H1 (cell line): ENCODE results near the gene PEX14. TPM values are rescaled to one million over a fixed set of nuclear protein-coding genes. Genes with fewer than 3 reads are reported as not detected.

Source experiments
- CTCF ChIA-PET: fragments of 300-600 bp; sonication (Branson Sonifier 250); formaldehyde crosslinking; loops from one replicate; lab custom pipeline; 2021; ENCODE audit not compliant: partially characterized antibody; lab: Charles Lee
- POLR2A ChIA-PET: fragments of 300-600 bp; sonication (Branson Sonifier 250); formaldehyde crosslinking; loops from one replicate; lab custom pipeline; 2021; ENCODE audit warnings: inconsistent platforms; ENCODE audit not compliant: partially characterized antibody; lab: Charles Lee
- DNase-seq, 2 experiments: peaks; one replicate each; pipeline versions ENCODE4 v3.0.0 to v3.0.0-alpha.2; 2010 to 2022; ENCODE audit warnings: low spot score in 2 of 2, low read depth in 1 of 2, mixed read lengths in 1 of 2
- FAIRE-seq: peaks from 2 replicates; lab custom pipeline; 2011; peaks lifted over from hg19 to GRCh38; lab: Jason Lieb, UNC
- H2AFZ ChIP-seq: 2 replicates; pipeline ENCODE4 v1.8.1; 2012; ENCODE audit warnings: low read length, inconsistent platforms
- H2AK5ac ChIP-seq: 2 replicates; pipeline ENCODE4 v1.6.1; 2013; ENCODE audit warnings: low read depth, low read length
- H2BK120ac ChIP-seq: replicated peaks from 2 replicates; pipeline ENCODE3; 2013; ENCODE audit warnings: low read depth, low read length, inconsistent platforms
- H2BK12ac ChIP-seq: 2 replicates; pipeline ENCODE4 v1.6.1; 2013; ENCODE audit warnings: low read depth, low read length
- H2BK15ac ChIP-seq: 2 replicates; pipeline ENCODE4 v1.6.1; 2013; ENCODE audit warnings: low read length
- H2BK20ac ChIP-seq: 2 replicates; pipeline ENCODE4 v1.6.1; 2013; ENCODE audit warnings: low read length
- H2BK5ac ChIP-seq: 2 replicates; pipeline ENCODE4 v1.6.1; 2013; ENCODE audit warnings: low read depth, low read length
- H3K14ac ChIP-seq: 2 replicates; pipeline ENCODE4 v1.6.1; 2013; ENCODE audit warnings: inconsistent platforms; ENCODE audit not compliant: insufficient read length
- H3K18ac ChIP-seq: 2 replicates; pipeline ENCODE4 v1.6.1; 2013; ENCODE audit warnings: low read length; ENCODE audit errors: extremely low read depth
- H3K23ac ChIP-seq: 2 replicates; pipeline ENCODE4 v1.6.1; 2013; ENCODE audit warnings: inconsistent platforms; ENCODE audit not compliant: insufficient read length
- H3K23me2 ChIP-seq: 2 replicates; pipeline ENCODE4 v1.6.1; 2013; ENCODE audit warnings: low read depth, low read length
- H3K27ac ChIP-seq: 2 replicates; pipeline ENCODE4 v1.6.1; 2011; ENCODE audit warnings: low read depth, low read length, inconsistent platforms
- H3K27me3 ChIP-seq, 4 experiments: replicated peaks in 1 of 4; 1 replicate in 1 of 4; 2 replicates in 3 of 4; pipeline versions ENCODE4 v1.6.1 to v1.8.1; 2011 to 2013; ENCODE audit warnings: low read length in 3 of 4, mild to moderate bottlenecking in 3 of 4, inconsistent platforms in 2 of 4, mixed read lengths in 2 of 4, moderate library complexity in 1 of 4; ENCODE audit not compliant: control insufficient read depth in 3 of 4, insufficient read depth in 3 of 4; ENCODE audit errors: extremely low read depth in 1 of 4
- H3K36me3 ChIP-seq, 4 experiments: 2 replicates each; pipeline versions ENCODE4 v1.6.1 to v1.8.1; 2011 to 2013; ENCODE audit warnings: mild to moderate bottlenecking in 4 of 4, low read length in 3 of 4, moderate library complexity in 2 of 4, control low read depth in 1 of 4, inconsistent platforms in 1 of 4; ENCODE audit not compliant: insufficient read depth in 4 of 4, control insufficient read depth in 2 of 4
- H3K4ac ChIP-seq: replicated peaks from 2 replicates; pipeline ENCODE3; 2013; ENCODE audit warnings: low read length, low read depth, mixed read lengths, inconsistent platforms; ENCODE audit not compliant: insufficient read length
- H3K4me1 ChIP-seq, 4 experiments: replicated peaks in 1 of 4; 1 replicate in 1 of 4; 2 replicates in 3 of 4; pipeline versions ENCODE4 v1.6.1 to v1.8.1; 2011 to 2013; ENCODE audit warnings: low read length in 3 of 4, inconsistent platforms in 2 of 4, mixed read lengths in 1 of 4; ENCODE audit not compliant: insufficient read depth in 4 of 4, control insufficient read depth in 3 of 4
- H3K4me2 ChIP-seq, 2 experiments: 2 replicates each; pipeline versions ENCODE4 v1.6.1 to v1.8.1; 2011 to 2013; ENCODE audit warnings: low read depth in 2 of 2, low read length in 2 of 2, control low read depth in 1 of 2, inconsistent platforms in 1 of 2, mild to moderate bottlenecking in 1 of 2; ENCODE audit not compliant: insufficient read depth in 1 of 2
- H3K4me3 ChIP-seq, 4 experiments: fragments of 200-600, 300-600 bp in 1 of 4; sonication (generic), shearing (Covaris generic), sonication (Bioruptor Twin) in 1 of 4; 2 replicates each; pipeline versions ENCODE4 v1.5.1 to v1.8.1; 2011 to 2016; ENCODE audit warnings: low read length in 4 of 4, low read depth in 3 of 4, control low read depth in 2 of 4, inconsistent platforms in 2 of 4, mild to moderate bottlenecking in 2 of 4, mixed read lengths in 1 of 4, moderate library complexity in 1 of 4; ENCODE audit not compliant: insufficient read depth in 2 of 4; ENCODE audit errors: extremely low read depth in 1 of 4
- H3K56ac ChIP-seq: replicated peaks from 2 replicates; pipeline ENCODE3; 2013; ENCODE audit warnings: low read depth, mild to moderate bottlenecking, mixed read lengths, low read length, inconsistent platforms; ENCODE audit not compliant: insufficient read length
- H3K79me1 ChIP-seq: 2 replicates; pipeline ENCODE4 v1.6.1; 2013; ENCODE audit warnings: low read depth, low read length, control low read depth
- H3K79me2 ChIP-seq, 2 experiments: 2 replicates each; pipeline versions ENCODE4 v1.6.1 to v1.8.1; 2012 to 2013; ENCODE audit warnings: low read length in 2 of 2, mild to moderate bottlenecking in 2 of 2, inconsistent platforms in 1 of 2; ENCODE audit not compliant: insufficient read depth in 2 of 2, control insufficient read depth in 1 of 2
- H3K9ac ChIP-seq, 4 experiments: replicated peaks in 1 of 4; 1 replicate in 1 of 4; 2 replicates in 3 of 4; pipeline versions ENCODE4 v1.6.1 to v1.8.1; 2011 to 2013; ENCODE audit warnings: low read depth in 3 of 4, low read length in 3 of 4, control low read depth in 2 of 4, mild to moderate bottlenecking in 2 of 4, moderate library complexity in 2 of 4, inconsistent platforms in 1 of 4; ENCODE audit errors: extremely low read depth in 1 of 4
- H3K9me3 ChIP-seq, 2 experiments: 2 replicates each; pipeline versions ENCODE4 v1.6.1 to v1.8.1; 2012 to 2013; ENCODE audit warnings: mild to moderate bottlenecking in 2 of 2, moderate library complexity in 2 of 2, control low read depth in 1 of 2, inconsistent platforms in 1 of 2, low read depth in 1 of 2, low read length in 1 of 2, mixed read lengths in 1 of 2; ENCODE audit not compliant: insufficient read depth in 2 of 2
- H4K20me1 ChIP-seq, 2 experiments: replicated peaks in 1 of 2; 2 replicates each; pipeline versions ENCODE3 to v1.8.1; 2011 to 2013; ENCODE audit warnings: inconsistent platforms in 2 of 2, low read length in 2 of 2, mild to moderate bottlenecking in 1 of 2; ENCODE audit not compliant: insufficient read depth in 2 of 2, control insufficient read depth in 1 of 2
- H4K5ac ChIP-seq: 2 replicates; pipeline ENCODE4 v1.6.1; 2013; ENCODE audit warnings: low read length, low read depth, mixed read lengths, inconsistent platforms; ENCODE audit not compliant: insufficient read length
- H4K8ac ChIP-seq: 2 replicates; pipeline ENCODE4 v1.8.0; 2013; ENCODE audit warnings: mild to moderate bottlenecking, moderate library complexity, low read length, inconsistent platforms; ENCODE audit not compliant: insufficient read depth; ENCODE audit errors: extremely low read depth
- H4K91ac ChIP-seq: replicated peaks from 2 replicates; pipeline ENCODE3; 2013; ENCODE audit warnings: low read length, mixed read lengths, inconsistent platforms; ENCODE audit not compliant: insufficient read length
- EP300 ChIP-seq, 2 experiments: IDR thresholded peaks; 1 replicate in 1 of 2; 2 replicates in 1 of 2; pipeline ENCODE4 v1.6.1; 2011 to 2012; ENCODE audit warnings: low read depth in 2 of 2, low read length in 2 of 2, mild to moderate bottlenecking in 2 of 2, borderline replicate concordance in 1 of 2, inconsistent platforms in 1 of 2, moderate library complexity in 1 of 2
- FOSL1 ChIP-seq: IDR thresholded peaks from 2 replicates; pipeline ENCODE4 v1.6.1; 2011; ENCODE audit warnings: mild to moderate bottlenecking, low read depth, low read length, moderate library complexity; ENCODE audit not compliant: insufficient read depth
- GTF2F1 ChIP-seq: IDR thresholded peaks from 2 replicates; pipeline ENCODE4 v1.6.1; 2012; ENCODE audit warnings: low read depth, low read length, improper control_type of control experiment, borderline replicate concordance
- KDM4A ChIP-seq: IDR thresholded peaks from one replicate; pipeline ENCODE4 v1.7.1; 2012; ENCODE audit warnings: low read depth, mild to moderate bottlenecking, moderate library complexity, low read length, inconsistent platforms; ENCODE audit not compliant: severe bottlenecking
- SP1 ChIP-seq: IDR thresholded peaks from 2 replicates; pipeline ENCODE4 v1.6.1; 2011; ENCODE audit warnings: low read depth, low read length
- SP4 ChIP-seq: IDR thresholded peaks from 2 replicates; pipeline ENCODE4 v1.6.1; 2012; ENCODE audit warnings: low read length, inconsistent platforms
- YY1 ChIP-seq: IDR thresholded peaks from 2 replicates; pipeline ENCODE4 v1.6.1; 2011; ENCODE audit warnings: low read depth, mild to moderate bottlenecking, low read length
- WGBS, 2 experiments: shearing (Covaris generic) in 1 of 2; methylation state at CpG; one replicate each; pipeline versions ENCODE4 v1.1.6 to v1.1.7; 2013 to 2015; ENCODE audit warnings: low lambda C conversion rate in 2 of 2, mixed read lengths in 2 of 2, inconsistent platforms in 1 of 2, low coverage in 1 of 2, missing lambda C conversion rate in 1 of 2; ENCODE audit not compliant: insufficient replicate concordance in 2 of 2, insufficient coverage in 1 of 2, insufficient read length in 1 of 2; ENCODE audit errors: extremely low coverage in 1 of 2, missing lambda C conversion rate in 1 of 2; 5-methylcytosine and 5-hydroxymethylcytosine counted together
- polyA plus RNA-seq, 7 experiments: library from polyadenylated mRNA; depleted of rRNA in 3 of 7; stranded (reverse) in 5 of 7; unstranded in 2 of 7; fragments of >200 nt in 5 of 7; fragments of 200-250 nt in 2 of 7; gene quantifications; 1 replicate in 5 of 7; 2 replicates in 1 of 7; 4 replicates in 1 of 7; pipeline versions ENCODE4 v1.2.1 to v1.2.3, GENCODE V29; 2011 to 2013; ENCODE audit warnings: missing spikeins in 2 of 7, mixed read lengths in 2 of 7
- total RNA-seq: library from RNA; stranded (reverse); fragmentation: NEBNext Ultra II Directional; extraction: Animal tissue kit (Norgen Biotek cat#: 25700); gene quantifications from 2 replicates; pipeline ENCODE4 v1.2.1, GENCODE V29; 2021

Gene PEX14
- total and polyA plus RNA-seq, 2 of the 8 experiments (the other 6 are each of a cell fraction or from before 2014, with no cell fraction given), result 13.0 to 19.8 TPM

- CTCF ChIA-PET, result interaction anchor here (0.6 to 0.9 kb wide), 4 partner anchors 17 to 1329 kb away, joined by 3 read pairs; no protein-coding TSS in a partner anchor
- DNase-seq (no peak), FAIRE-seq (no peak)
These were observed 100.9 kb downstream of the PEX14 start for GRCh38 chr1:10575616-10576015.

More at GRCh38 chr1:10575616-10576015, 100.9 kb downstream of the PEX14 start:
- Histone ChIP-seq H3K23me2 (no peaks in the 10 kb centered on the region), H3K18ac (no peak overlapping the region), H2AFZ (no peak overlapping the region), H2BK12ac (no peak overlapping the region), H3K27me3 (no peaks in the 10 kb centered on the region), H4K5ac (no peak overlapping the region), H2BK20ac (no peak overlapping the region), H3K56ac (no peak overlapping the region), H4K91ac (no peak overlapping the region), H3K4me1 (peaks cover 2 to 9% (median 5%) of the 10 kb centered on the region in 4 experiments; a peak in 6 of 7 replicates), H2BK15ac (no peak overlapping the region), H3K4me2 (no peak overlapping the region), H4K8ac (no peak overlapping the region), H3K4me3 (no peak overlapping the region), H2BK120ac (no peak overlapping the region), H3K36me3 (no peaks in the 10 kb centered on the region), H3K79me2 (no peaks in the 10 kb centered on the region), H3K4ac (no peak overlapping the region), H3K9ac (no peak overlapping the region), H2BK5ac (no peak overlapping the region), H3K9me3 (no peaks in the 10 kb centered on the region), H3K23ac (no peak overlapping the region), H3K27ac (no peak overlapping the region), H3K79me1 (no peaks in the 10 kb centered on the region), H4K20me1 (peaks cover 0 to 2% of the 10 kb centered on the region in 2 experiments), H2AK5ac (no peak overlapping the region), H3K14ac (no peak overlapping the region)
- POLR2A ChIA-PET, result interaction anchor here (1.7 kb wide), 1 partner anchor 20 kb away, joined by 5 read pairs; no protein-coding TSS in a partner anchor
- 73% methylated on average over 1 of the region's 1 CpG; no CpG with 5 or more reads in 1 of the 2 experiments for WGBS, 2 experiments
- TF ChIP-seq YY1 (no peak), KDM4A (no peak), SP1 (no peak), GTF2F1 (no peak), EP300 (IDR thresholded peaks at IDR 0.05; ENCODE audit: borderline replicate concordance in 1 of 2, low read depth in 2 of 2, low read length in 2 of 2) (no peak), SP4 (no peak), FOSL1 (no peak)
